Measurements from ENCODE around the gene BMX.

Gene BMX

GRCh38 chrX:15504661-15505060 lies 4.1 kb downstream of the BMX start:
- TF ChIP-seq, protein P1, sequence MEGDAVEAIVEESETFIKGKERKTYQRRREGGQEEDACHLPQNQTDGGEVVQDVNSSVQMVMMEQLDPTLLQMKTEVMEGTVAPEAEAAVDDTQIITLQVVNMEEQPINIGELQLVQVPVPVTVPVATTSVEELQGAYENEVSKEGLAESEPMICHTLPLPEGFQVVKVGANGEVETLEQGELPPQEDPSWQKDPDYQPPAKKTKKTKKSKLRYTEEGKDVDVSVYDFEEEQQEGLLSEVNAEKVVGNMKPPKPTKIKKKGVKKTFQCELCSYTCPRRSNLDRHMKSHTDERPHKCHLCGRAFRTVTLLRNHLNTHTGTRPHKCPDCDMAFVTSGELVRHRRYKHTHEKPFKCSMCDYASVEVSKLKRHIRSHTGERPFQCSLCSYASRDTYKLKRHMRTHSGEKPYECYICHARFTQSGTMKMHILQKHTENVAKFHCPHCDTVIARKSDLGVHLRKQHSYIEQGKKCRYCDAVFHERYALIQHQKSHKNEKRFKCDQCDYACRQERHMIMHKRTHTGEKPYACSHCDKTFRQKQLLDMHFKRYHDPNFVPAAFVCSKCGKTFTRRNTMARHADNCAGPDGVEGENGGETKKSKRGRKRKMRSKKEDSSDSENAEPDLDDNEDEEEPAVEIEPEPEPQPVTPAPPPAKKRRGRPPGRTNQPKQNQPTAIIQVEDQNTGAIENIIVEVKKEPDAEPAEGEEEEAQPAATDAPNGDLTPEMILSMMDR (IDR thresholded peaks at IDR 0.05; ENCODE audit: low read depth, low read length), result no peak

GRCh38 chrX:15505101-15505500 lies 4.5 kb downstream of the BMX start:
- no peak overlapping the region for H3K4me3 ChIP-seq (ENCODE audit: low read depth, low read length)
- TF ChIP-seq, protein P1 (IDR thresholded peaks at IDR 0.05; ENCODE audit: low read depth, low read length), result no peak

More at GRCh38 chrX:15504661-15505060, 4.1 kb downstream of the BMX start:
- H3K4me3 ChIP-seq (ENCODE audit: low read depth, low read length), result no peak overlapping the region

GRCh38 chrX:15507005-15507404 lies 6.4 kb downstream of the BMX start:
- TF ChIP-seq, protein P1 (IDR thresholded peaks at IDR 0.05; ENCODE audit: low read depth, low read length), result no peak
- no peak overlapping the region for H3K4me3 ChIP-seq (ENCODE audit: low read depth, low read length)

DNA sequence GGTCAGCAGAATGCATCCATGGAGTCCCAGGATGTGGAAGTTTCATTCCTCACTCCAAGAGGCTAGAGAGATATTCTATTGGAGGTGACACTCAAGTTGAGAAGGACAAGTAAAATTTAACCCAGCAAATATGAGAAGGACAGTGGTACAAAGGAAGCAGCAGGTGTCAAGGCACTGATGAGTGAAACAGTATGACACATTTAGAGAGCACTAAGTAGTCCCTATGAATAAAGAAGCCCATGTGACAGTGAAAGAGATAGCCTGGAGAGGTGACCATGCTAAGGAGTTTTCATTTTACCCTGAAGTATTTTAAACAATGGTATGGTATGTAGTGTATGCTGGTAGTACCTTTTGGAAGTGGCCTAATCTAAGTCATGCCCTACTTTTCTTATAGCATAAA lies 9.2 kb downstream of the BMX start:
- TF ChIP-seq, protein P1 (IDR thresholded peaks at IDR 0.05; ENCODE audit: low read depth, low read length), result no peak
- no peak overlapping the region for H3K4me3 ChIP-seq (ENCODE audit: low read depth, low read length)

GRCh38 chrX:15511563-15511962 lies 11.0 kb downstream of the BMX start:
- no peak overlapping the region for H3K4me3 ChIP-seq (ENCODE audit: low read depth, low read length)
- TF ChIP-seq, protein P1 (IDR thresholded peaks at IDR 0.05; ENCODE audit: low read depth, low read length), result no peak

DNA sequence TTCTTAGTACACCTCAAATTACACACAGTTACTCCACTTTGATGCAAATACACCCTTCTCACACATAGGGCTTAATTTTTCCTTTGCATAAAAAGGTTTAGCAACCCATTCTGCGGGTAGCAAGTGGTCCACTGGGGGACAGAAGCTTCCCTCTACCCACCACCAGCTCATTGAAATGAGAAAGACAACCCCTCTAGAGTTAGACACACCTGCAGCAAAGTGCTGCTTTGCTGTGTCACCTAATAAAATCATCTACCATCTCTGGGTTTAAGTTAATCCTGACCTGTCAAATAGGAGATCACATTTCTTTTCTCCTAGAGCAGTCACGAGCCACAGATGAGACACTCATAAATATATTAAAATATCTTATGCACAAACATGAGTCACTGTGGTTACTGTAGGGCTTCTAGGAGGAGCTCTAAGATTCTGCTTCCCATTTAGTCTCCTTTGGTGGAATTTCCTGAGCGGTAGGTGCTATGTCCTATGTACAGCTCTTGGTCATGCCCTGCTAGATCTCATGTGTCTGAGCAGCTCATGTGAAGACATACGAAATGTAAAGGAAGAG lies 11.9 kb downstream of the BMX start:
- TF ChIP-seq, protein P1 (IDR thresholded peaks at IDR 0.05; ENCODE audit: low read depth, low read length), result no peak

GRCh38 chrX:15514279-15514678 lies 13.7 kb downstream of the BMX start:
- TF ChIP-seq, protein P1 (IDR thresholded peaks at IDR 0.05; ENCODE audit: low read depth, low read length), result no peak
- H3K4me3 ChIP-seq (ENCODE audit: low read depth, low read length), result no peak overlapping the region

More for the DNA sequence above, 11.9 kb downstream of the BMX start:
- H3K4me3 ChIP-seq (ENCODE audit: low read depth, low read length), result no peak overlapping the region
